Chondrocyte (in vitro differentiated cells): ENCODE results near the gene SLC38A4. TPM values are rescaled to one million over a fixed set of nuclear protein-coding genes. Genes with fewer than 3 reads are reported as not detected.

Source experiments
- DNase-seq: peaks from one replicate; pipeline ENCODE4 v3.0.0; 2021; ENCODE audit warnings: mixed read lengths, low spot score
- H3K27ac Mint-ChIP-seq: one replicate; pipeline ENCODE4 v1.8.0; 2021; ENCODE audit warnings: mild to moderate bottlenecking, moderate library complexity, mixed read lengths; ENCODE audit not compliant: unreplicated experiment
- H3K27me3 Mint-ChIP-seq: 2 replicates; pipeline ENCODE4 v1.8.0; 2021; ENCODE audit warnings: low read depth, mixed read lengths
- H3K36me3 Mint-ChIP-seq: 2 replicates; pipeline ENCODE4 v1.8.0; 2021; ENCODE audit warnings: low read depth, mixed read lengths
- H3K4me1 Mint-ChIP-seq: 2 replicates; pipeline ENCODE4 v1.8.0; 2021; ENCODE audit warnings: low read depth, mild to moderate bottlenecking, mixed read lengths
- H3K4me3 Mint-ChIP-seq: one replicate; pipeline ENCODE4 v1.8.0; 2021; ENCODE audit warnings: mild to moderate bottlenecking, moderate library complexity, mixed read lengths; ENCODE audit not compliant: unreplicated experiment
- H3K9me3 Mint-ChIP-seq: 2 replicates; pipeline ENCODE4 v1.8.0; 2021; ENCODE audit warnings: low read depth, mixed read lengths
- total RNA-seq: library from RNA; stranded (reverse); gene quantifications from 3 replicates; pipeline ENCODE4 v1.2.1, GENCODE V29; 2021
- TF ChIP-seq, protein P1 (sequence below): fragments of 200-600 bp; sonication (generic); IDR thresholded peaks from 2 replicates; pipeline ENCODE4 v1.5.0; 2021; ENCODE audit warnings: antibody characterized with exemption, mild to moderate bottlenecking, moderate library complexity

SLC38A4 gene
- total RNA-seq, 1 donor from 2014 or later: 10.0 TPM

DNA sequence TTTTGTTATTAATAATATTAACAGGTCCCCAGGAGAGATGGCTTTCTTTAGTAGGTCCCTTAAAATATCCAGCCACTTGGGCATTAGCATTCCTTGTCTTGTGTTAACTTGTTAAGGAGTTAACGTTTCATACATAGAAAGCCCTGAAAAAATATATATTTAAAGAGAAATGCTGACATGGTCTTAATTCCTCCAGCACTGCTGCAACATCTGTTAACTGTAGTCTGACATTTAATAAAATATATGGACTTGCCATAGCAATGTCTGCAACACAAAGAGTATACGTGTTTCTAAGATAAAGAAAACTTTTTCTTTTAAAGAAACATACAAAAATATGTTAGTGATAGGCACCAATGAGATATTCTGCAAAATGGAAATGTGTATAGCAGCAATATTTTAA is 10.0 kb downstream of the SLC38A4 start:
- Mint-ChIP-seq H3K27ac (peak overlapping the region; percentile 64), H3K36me3 (no peaks in the 10 kb centered on the region), H3K9me3 (peaks cover 7% of the 10 kb centered on the region), H3K27me3 (no peaks in the 10 kb centered on the region), H3K4me1 (peaks cover 37% of the 10 kb centered on the region), H3K4me3 (peak overlapping the region; percentile 4)
- no peak for DNase-seq
- TF ChIP-seq, protein P1, sequence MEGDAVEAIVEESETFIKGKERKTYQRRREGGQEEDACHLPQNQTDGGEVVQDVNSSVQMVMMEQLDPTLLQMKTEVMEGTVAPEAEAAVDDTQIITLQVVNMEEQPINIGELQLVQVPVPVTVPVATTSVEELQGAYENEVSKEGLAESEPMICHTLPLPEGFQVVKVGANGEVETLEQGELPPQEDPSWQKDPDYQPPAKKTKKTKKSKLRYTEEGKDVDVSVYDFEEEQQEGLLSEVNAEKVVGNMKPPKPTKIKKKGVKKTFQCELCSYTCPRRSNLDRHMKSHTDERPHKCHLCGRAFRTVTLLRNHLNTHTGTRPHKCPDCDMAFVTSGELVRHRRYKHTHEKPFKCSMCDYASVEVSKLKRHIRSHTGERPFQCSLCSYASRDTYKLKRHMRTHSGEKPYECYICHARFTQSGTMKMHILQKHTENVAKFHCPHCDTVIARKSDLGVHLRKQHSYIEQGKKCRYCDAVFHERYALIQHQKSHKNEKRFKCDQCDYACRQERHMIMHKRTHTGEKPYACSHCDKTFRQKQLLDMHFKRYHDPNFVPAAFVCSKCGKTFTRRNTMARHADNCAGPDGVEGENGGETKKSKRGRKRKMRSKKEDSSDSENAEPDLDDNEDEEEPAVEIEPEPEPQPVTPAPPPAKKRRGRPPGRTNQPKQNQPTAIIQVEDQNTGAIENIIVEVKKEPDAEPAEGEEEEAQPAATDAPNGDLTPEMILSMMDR: no peak

GRCh38 chr12:46814143-46814542 is 11.7 kb downstream of the SLC38A4 start:
- Mint-ChIP-seq H3K36me3 (no peaks in the 10 kb centered on the region), H3K9me3 (no peaks in the 10 kb centered on the region), H3K27ac (no peak overlapping the region), H3K4me3 (no peak overlapping the region), H3K27me3 (no peaks in the 10 kb centered on the region), H3K4me1 (peaks cover 37% of the 10 kb centered on the region)
- DNase-seq: no peak
- TF ChIP-seq, protein P1: no peak

DNA sequence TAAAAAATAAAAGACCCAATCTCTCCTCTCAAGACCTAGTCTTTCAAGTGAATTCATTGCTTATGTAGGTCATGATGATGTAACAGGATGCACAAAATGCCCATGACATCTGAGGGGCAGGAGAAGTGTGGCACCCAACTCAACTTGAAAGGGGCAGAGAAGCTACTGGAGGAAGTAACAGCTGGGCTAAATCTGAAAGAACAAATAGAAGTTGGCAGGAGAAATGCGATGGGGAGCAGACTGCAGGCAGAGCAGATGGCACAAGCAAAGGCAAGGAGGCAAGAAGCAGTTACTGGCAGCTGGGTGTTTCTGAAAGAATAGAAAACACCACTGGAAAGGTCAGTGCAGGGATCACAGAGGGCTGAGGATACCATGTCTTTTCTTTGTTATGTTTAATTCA is 14.6 kb downstream of the SLC38A4 start:
- Mint-ChIP-seq H3K4me1 (peaks cover 23% of the 10 kb centered on the region), H3K9me3 (peaks cover 2% of the 10 kb centered on the region), H3K36me3 (no peaks in the 10 kb centered on the region), H3K4me3 (no peak overlapping the region), H3K27me3 (no peaks in the 10 kb centered on the region), H3K27ac (no peak overlapping the region)
- TF ChIP-seq, protein P1: no peak
- no peak for DNase-seq

DNA sequence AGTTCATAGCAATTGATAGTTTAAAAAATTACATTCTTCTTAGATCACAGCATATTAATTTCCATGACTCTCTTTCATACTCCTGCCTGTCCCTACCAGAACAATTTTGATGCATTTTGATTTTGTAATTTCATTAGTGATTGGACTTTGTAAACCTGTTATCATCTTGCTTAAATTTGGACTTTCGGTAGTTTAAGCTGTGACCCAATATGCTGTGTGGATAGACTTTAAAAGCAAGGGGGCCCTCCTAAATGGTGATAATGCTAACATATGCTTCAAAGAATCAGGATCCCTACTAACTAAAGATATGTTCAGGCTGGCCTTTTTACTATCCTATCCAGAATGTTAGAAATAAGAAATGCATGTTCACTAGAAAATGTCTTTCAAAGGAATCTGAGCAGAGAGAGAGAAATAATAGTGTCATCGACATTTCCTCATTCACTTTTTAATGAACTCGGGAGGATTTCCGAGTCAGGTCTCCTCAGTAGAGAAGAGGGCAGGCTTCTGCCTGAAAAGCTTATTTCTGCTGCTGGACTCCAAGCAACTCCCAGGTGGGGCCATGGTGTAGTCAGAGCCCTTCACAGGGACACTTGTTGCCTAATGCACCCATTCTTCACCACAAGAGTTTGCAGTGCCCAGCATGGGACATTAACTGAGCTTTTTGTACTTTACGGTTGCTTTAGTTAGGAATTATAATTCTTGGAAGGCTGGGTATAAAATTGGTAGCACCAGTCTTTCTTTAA is 16.7 kb downstream of the SLC38A4 start:
- peaks cover 7% of the 10 kb centered on the region for H3K9me3 Mint-ChIP-seq
- H3K36me3 Mint-ChIP-seq: no peaks in the 10 kb centered on the region
- no peaks in the 10 kb centered on the region for H3K27me3 Mint-ChIP-seq
- TF ChIP-seq, protein P1: no peak
- H3K27ac Mint-ChIP-seq: no peak overlapping the region
- peaks cover 12% of the 10 kb centered on the region for H3K4me1 Mint-ChIP-seq
- no peak overlapping the region for H3K4me3 Mint-ChIP-seq
- DNase-seq: no peak

DNA sequence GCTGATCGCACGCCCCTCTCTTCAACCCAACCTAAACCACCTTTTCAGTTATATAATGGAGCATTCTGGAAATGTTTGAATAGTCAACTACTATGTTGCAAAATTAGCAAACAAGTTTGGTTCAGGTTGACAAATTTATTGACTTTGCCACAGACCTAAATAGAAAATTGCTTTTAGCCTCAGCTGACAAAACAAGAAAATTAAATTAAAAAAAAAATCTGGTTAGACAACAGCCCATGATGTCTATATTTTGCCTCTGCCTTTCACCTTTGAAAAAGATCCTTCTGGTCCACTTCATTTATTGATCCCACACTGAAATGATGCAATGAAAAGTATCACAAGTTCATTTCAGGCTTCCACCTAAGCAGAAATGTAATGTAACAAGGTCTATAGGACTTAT is 17.5 kb downstream of the SLC38A4 start:
- no peaks in the 10 kb centered on the region for H3K36me3 Mint-ChIP-seq
- no peak overlapping the region for H3K4me3 Mint-ChIP-seq
- DNase-seq: no peak
- TF ChIP-seq, protein P1: no peak
- no peaks in the 10 kb centered on the region for H3K27me3 Mint-ChIP-seq
- H3K27ac Mint-ChIP-seq: no peak overlapping the region
- peaks cover 12% of the 10 kb centered on the region for H3K4me1 Mint-ChIP-seq
- H3K9me3 Mint-ChIP-seq: peaks cover 7% of the 10 kb centered on the region
